ENCODE measurements around the gene TECPR2.

Gene TECPR2

DNA sequence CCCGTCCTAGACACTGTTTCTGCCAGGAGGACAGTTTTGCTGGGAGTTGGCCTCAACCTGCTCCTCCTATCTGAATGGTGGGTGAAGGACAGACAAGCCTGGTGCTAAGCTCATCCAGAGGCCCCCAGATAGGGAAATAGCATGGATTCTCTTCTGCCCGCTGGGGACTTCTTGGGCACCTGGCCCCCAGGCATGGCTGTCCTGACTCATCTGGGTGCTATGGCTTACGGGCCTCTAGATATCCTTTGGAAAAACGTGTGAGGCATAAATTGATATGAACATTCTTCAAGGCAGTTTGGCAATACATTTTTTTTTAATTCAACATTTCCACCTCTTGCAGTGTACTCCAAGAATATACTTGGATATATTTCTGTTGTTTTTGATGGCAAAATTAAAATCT, 8.6 kb downstream of the TECPR2 start:
- DNase-seq (ENCODE audit: low read depth in 2 of 2), result no peak

DNA sequence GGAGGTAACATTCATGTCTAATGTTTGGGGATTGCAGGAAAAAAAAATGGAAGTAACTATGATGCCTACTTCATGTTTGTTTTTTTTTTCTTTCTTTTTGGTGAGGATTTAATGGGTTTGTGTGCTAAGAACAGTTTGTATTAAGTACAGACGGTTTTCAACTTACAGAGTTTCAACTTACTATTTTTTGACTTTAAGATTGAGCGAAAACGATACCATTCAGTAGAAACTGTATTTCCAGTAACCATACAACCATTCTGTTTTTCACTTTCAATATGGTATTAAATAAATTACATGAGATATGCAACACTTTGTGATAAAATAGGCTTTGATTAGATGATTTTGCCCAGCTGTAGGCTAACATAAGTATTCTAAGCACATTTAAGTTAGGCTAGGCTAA, 10.4 kb downstream of the TECPR2 start:
- DNase-seq (ENCODE audit: low read depth in 2 of 2), result no peak

DNA sequence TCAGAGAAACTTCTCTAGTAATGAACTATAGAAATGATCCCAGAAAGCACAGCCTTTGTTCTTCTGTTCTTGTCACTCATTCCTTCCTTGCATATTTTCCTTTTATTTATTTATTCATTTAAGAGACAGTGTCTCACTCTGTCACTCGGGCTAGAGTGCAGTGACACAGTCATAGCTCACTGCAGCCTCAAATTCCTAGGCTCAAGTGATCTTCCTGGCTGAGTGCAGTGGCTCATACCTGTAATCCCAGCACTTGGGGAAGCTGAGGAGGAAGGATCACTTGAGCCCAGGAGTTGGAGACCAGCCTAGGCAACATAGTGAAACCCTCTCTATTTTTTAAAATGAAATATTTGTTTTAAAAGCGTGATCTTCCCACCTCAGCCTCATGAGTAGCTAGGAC, 11.5 kb downstream of the TECPR2 start:
- no peak for DNase-seq (ENCODE audit: low read depth in 2 of 2)

DNA sequence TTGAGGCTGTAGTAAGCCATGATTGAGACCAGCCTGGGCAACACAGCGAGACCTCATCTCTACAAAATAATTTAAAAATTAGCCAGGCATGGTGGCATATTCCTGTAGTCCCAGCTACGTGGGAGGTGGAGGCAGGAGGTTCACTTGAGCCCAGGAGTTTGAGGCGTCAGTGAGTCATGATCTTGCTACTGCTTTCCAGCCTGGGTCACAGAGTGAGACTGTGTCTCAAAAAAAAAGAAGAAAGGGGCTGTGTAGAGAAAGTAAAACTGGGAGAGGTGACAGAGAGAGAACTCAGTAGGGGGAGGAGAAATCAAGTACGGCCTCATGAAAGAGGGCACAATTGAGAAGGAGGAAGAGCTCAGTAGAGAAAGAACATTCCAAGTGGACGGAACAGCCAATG, 12.4 kb downstream of the TECPR2 start:
- no peak for DNase-seq (ENCODE audit: low read depth in 2 of 2)

DNA sequence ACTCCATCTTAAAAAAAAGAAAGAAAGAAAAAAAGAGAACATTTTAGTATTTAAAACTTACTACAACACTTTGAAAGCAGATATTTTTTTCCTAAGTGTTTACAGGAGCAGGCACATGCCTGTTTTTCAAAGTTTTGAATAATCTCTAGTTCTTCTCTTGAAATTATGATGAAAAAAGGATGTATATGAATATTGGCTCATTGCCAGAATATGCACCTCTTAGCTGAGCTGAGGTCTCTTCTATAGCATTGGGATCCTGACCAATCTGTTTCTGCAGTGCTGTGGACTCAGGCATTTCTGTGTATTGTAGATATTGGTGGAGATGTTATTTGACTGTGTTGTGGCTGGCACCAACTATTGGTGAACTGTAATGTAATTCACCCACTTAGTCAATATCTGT, 15.0 kb downstream of the TECPR2 start:
- no peak for DNase-seq (ENCODE audit: low read depth in 2 of 2)

DNA sequence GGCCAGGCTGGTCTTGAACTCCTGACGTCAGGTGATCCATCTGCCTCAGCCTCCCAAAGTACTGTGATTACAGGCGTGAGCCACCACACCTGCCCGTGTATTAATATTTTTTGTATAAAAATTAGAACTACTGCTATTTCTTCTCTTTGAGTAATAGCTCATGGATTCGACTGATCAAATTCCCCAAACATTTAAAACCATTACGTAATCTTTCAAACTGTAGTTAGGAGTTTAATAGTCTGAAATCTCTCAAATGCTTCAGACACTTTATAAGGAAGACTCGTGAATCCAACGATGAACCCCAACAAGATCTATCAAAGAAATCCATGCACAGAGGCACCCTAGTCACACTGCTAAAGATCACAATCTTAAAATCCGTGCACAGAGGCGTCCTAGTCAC, 16.1 kb downstream of the TECPR2 start:
- DNase-seq (ENCODE audit: low read depth in 2 of 2), result no peak

DNA sequence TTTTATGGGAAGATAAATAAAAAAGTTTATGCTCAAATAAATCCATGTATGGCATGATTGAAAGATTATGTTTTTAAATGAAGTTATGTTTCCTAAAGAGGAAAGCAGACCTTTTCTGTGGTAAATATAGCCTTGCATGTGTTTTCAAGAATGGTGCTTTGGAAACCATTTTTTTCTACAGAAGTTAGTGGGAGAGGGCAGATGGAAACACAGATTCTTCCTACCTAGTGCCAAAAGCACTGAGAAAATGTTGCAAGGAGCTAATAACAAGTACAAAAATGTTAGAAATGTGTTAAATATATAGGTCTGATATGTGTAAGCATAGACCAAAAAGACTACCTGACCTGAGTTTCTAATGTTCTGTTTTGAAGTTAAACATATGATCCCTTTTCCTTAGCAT, 24.3 kb downstream of the TECPR2 start:
- DNase-seq (ENCODE audit: low read depth in 2 of 2), result no peak

DNA sequence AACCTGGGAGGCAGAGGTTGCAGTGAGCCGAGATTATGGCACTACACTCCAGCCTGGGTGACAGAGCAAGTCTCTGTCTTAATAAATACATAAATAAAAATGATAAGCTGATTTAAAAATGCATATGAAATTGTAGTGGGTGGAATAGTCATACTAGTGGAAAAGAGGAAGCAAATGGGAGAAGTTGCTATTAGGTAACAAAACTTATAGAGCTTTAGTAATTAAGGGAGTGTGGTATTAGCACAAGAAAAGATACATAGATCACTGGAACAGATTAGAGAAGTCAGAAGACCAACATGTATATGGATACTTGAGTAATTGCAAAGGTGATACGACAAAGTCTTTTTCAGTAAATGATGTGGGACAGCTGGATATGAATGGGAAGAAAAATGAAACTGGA, 26.5 kb downstream of the TECPR2 start:
- DNase-seq (ENCODE audit: low read depth in 2 of 2), result no peak

DNA sequence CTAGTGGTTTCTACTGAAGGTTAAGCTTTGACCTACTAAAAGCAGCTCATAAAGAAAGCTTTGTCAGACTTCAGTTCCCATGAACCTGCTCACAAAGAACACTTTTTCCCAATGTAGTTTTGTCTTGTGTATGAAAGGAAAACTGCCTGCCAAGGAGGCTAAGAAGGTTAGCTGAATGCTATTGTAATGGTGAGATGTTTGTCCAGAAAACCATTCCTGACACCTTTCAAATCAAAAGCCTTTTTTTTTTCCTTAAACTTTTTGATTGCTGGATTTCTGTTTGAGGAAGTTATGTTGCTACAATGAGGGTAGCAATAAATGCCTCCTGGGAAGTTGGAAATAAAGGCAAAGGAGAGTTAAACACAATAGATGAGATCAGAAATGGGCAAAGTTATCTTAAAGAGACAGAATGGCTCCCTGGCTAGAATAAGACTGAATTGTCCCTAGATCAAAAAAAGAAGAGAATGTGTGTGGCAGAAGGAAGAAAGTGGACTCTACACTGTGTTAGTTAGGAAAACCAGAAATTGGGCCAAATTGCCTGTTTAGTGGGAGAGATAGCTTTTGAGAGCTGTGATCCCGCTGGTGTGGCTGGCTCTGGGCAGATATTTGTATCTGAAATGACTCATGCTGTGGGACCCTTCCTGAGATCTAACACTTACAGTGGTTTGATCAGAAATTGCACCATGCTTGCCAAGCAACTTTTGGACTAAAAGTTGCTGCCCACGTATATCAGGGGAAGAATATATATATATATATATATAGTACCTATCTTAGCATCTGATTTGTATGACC, 27.5 kb downstream of the TECPR2 start:
- DNase-seq (ENCODE audit: low read depth in 2 of 2), result no peak

DNA sequence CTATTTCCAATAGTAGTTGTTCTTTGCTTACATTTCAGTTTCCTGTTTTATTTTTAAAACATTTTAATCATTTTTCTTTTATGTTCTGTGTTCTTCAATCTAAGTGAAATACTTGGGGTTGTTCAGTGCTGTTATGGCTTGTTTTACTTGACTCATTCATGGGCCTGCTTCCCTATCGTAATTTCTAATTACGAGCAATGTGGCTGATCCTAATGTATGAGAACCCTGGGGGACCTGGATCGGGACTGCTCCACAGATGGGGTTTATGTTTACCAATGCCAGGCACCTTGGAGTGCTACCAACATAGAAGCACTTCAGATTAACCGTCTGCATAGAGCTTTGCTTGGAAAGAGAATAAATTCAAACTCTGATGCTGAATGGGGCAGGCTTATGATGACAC, 29.8 kb downstream of the TECPR2 start:
- DNase-seq (ENCODE audit: low read depth in 2 of 2), result no peak

DNA sequence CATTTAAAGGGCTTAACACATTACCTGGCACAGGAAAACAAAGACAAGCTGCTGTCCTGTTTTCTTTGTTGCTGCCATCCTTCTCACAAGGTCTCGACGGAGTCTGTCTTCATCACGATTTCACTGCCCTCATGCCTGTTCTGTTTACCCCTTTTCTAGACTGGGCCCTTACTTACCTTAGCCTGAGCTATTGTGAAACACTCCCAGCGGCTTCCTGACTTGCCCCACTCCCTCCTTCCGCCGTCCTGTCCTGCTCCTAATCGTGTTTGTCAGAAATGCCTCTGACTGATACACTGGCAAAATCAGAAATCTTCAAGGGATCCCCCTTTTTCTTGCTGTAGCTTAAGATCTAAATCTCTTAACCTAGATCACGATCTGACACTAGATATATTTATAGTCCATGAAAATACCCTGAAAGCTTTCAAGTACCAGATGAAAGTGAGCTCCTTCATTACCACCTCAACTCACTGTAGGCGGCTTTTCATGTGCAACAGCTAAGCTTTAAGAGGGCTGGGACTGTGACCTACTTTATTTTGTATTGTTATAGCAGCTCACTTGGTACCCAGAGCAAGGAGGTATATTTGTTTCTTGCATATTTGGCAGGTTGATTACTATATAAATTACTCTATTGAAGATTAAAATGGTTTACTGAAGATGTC, 32.1 kb downstream of the TECPR2 start:
- no peak for DNase-seq (ENCODE audit: low read depth in 2 of 2)

DNA sequence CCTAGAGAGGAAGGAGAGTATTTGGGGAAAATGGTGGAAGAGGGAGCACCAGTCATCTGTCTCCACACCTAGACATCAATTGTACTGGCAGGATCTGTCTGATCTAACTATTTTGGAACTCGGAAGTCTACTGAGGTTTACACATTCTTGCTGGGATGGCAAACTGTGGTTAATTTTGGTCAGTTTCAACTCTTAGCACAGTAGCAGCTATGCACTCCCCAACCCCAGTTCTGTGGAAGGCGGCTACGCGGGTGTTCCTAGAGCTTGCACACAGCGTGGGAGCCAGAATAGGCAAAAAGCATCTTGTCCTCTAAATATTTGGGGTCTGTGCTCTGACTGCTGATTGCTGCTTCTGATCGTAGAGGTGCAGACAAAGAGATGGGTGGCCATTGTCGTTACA, 33.8 kb downstream of the TECPR2 start:
- no peak for DNase-seq (ENCODE audit: low read depth in 2 of 2)

DNA sequence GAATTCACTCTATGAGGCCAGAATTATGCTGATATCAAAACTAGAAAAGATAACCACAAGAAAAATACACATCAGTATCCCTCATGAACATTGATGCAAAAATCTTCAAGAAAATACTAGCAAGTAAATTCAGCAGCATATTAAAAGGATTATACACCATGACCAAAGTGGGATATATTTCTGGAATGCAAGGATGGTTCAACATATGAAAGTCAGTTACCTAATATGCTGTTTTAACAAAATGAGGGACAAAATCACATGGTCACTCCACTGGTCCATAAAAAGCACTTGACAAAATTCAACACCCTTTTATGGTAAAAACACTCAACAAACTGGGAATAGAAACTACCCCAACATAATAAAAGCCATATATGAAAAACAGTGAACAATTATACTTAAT, 40.3 kb downstream of the TECPR2 start:
- no peak for DNase-seq (ENCODE audit: low read depth in 2 of 2)

DNA sequence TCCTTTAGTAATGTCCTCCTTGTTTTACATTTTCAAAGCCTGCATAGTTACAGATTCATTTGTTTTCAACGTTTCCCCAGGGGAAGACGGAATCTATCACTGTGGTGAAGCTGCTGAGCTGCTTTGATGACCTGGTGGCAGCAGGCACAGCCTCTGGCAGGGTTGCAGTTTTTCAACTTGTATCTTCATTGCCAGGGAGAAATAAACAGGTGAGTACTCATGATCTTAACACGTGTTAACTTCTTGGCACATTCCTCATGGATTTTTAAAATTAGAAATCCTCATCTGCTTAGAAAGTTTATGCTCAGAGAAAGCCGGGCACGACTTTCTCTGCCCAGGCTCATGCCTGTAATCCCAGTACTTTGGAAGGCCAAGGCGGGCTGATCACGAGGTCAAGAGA, 44.5 kb downstream of the TECPR2 start:
- DNase-seq (ENCODE audit: low read depth in 2 of 2), result no peak

DNA sequence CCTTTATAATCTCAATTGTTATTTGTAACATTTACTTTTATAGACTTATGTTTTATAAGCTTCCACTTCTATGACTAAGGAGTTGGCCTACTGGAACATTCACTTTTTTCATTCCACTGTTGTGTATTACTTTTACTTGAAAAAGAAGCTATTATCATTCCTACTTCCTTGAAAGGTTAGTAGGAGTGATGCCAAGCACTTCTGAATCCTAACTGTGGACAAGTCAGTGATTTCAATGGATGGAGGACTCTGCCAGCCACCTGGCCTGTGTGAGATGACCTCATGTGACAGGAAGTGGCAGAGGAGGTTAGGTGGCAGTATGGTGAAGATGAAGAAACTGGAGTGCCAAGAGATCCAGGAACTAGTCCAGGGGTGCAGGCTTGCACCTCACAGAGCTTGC, 46.0 kb downstream of the TECPR2 start:
- no peak for DNase-seq (ENCODE audit: low read depth in 2 of 2)

DNA sequence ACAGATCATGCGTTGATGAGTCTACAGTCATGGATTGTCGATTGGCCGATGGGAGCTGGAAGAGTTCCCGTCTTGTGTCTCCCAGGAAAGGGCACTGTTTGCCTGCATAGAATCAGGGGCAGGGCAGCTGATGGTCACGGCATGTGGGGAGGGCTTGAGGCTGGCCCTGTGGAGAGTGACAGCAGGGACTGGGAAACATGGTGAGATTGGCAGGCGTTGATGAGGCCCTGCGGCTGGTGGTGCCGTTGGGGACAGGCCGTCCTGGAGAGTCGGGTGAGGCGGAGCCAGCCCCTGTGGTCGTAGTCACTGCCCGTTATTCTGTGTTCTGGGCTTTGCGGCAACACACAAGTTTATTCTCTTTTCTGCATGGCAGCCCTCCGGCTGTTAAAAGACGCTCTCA, 52.9 kb downstream of the TECPR2 start:
- DNase-seq (ENCODE audit: low read depth in 2 of 2), result no peak

DNA sequence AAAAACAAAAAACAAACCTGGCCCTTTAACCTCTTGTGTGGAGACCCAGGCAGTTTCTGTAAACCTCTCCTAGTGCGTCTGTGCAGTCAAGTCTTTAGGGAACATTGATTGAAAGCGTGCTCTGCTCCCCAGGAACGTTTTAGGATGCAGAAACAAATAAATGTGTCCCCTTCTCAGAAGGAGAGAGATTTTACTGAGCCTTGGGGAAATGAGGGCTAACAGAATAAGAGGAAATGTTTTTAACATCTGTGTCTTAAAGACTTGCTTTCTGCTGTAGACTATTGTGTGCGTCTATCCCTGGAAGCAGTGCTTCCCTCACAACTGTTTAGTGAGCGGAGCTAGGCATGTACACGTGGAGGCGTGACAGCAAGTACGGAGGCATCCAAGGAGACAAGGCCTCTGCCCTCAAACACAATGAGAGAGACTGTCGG, 54.3 kb downstream of the TECPR2 start:
- no peak for DNase-seq (ENCODE audit: low read depth in 2 of 2)

DNA sequence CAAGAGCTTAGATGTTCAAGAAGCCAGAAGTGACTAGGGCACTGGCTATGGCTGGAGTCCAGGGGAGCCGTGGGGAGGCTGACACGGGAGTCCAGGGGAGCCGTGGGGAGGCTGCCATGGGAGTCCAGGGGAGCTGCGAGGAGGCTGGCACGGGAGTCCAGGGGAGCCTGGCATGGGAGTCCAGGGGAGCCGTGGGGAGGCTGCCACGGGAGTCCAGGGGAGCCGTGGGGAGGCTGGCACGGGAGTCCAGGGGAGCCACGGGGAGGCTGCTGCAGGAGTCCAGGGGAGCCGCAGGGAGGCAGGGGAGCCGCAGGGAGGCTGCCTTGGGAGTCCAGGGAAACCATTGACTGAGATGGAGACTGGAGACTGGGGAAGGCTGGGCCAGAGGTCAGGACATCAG, 54.9 kb downstream of the TECPR2 start:
- no peak for DNase-seq (ENCODE audit: low read depth in 2 of 2)

DNA sequence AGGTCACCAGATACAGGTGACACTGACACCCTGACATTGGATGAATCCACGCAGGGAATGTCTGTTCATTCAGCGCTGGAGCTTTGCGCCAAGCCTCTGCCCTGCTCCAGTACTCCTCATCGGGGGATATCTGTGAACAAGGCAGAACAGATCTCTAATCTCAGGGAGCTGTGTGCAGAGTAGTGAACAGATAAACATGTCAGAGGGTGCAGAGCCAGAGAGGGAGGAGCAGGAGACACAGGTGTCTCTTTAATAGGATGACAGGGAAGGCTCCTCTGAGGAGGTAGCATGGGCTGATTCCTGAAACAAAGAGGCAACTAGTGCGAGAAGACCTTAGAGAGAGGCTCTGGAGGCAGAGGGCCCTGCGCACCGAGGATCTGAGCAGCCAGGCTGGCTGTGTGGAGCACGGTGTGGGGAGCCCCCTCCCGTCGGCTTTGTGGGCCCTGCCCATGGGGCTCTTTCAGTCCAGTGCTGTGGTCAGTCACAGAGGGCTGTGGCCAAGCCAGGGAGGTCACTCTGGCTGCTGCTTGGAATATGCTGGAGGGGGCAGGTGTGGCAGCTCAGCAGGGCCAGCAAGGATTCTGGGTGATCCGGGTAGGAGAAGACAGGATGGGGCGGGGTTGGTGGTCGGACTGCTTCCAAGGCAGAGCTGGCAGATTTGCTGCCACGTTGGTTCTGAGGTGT, 55.6 kb downstream of the TECPR2 start:
- DNase-seq (ENCODE audit: low read depth in 2 of 2), result no peak

DNA sequence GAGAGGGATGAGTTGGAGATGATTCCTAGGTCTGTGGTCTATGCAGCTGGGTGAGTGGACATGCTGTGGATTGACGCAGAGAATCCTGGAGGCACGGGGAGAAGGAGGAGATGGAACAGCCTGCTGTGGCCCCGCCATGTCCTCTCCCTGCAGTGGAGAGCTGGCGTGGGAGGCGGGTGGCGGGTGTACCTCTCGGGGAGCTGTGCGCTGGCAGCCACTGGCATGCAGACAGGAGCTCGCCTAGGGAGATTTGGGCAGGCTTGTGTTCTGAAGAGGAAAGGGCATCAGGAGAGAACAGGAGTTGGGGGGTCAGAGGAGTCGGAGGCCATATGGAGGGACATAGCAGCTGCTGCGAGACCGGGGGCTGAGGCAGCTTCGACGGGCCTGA, 56.1 kb downstream of the TECPR2 start:
- no peak for DNase-seq (ENCODE audit: low read depth in 2 of 2)

DNA sequence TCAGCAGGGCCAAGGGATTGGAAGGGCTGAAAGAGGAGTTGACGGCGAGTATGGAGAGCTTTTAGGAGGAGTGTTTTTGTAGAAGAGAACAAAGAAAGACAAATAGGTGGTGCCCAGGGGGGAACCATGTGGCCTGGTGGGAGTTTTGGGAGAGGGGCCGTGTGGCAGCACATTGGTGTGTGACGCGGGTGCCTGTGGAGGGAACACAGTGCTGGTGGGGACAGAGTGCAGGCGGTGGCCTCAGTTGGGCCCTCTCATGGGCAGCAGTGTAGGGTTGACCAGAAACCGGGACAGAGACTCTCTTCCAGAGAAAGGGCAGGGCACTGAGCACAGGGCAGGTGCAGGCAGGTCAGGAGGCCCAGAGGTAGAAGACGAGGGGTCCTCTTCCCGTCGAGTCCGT, 56.5 kb downstream of the TECPR2 start:
- no peak for DNase-seq (ENCODE audit: low read depth in 2 of 2)

DNA sequence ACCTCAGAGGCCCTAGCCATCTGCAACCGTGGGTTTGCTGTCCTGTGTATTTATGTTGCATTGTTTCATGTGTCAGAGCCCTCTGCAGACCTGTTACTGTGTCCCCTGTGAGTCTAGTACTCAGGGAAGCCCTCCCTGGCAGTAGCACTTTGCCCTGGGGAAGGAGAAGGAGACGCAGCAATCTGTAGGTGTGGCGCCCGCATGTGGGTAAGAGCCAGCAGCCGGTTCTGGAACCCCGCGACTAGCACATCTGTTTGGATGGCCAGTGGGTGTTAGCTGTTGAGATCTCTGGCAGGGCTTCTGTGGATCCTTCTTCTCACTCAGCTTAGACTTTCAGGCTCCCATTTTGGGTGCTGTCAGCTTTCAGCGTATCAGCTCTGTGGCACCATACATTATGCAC, 57.0 kb downstream of the TECPR2 start:
- no peak for DNase-seq (ENCODE audit: low read depth in 2 of 2)

DNA sequence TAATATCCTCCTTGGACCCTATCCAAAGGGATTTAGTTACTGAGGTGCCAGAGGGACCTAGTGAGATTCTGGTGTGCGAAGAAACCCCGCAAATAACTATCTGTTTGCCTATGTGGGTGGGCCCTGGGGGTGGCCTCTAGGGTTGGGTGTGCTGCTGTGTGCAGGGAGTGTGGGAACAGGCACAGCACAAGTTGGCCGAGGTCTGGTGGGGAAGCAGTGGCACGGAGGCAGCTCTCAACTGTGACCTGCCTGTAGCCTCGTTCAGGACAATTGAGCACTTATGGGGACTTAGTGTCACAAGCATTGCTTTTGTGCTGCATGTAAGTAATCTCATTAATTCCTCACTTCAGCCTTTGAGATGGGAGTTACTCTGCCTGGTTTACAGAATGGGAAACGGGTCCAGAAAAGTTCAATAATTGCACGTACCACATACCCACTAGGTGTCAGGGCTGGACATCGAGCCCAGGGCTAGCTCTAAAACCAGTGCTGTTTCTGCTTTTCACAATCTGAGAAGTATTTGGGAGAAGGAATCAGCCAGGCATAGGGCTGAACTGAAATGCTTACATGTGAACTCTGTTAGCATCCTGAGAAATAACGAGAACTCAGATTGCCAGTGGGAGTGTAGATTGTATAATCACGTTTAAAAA, 58.8 kb downstream of the TECPR2 start:
- DNase-seq (ENCODE audit: low read depth in 2 of 2), result no peak
